GM23338 (cell line): ENCODE results near the gene PNLIPRP2.

Experiments
- CREB1 ChIP-seq: fragments of 250-450 bp; sonication (Bioruptor Pico); IDR thresholded peaks from 2 replicates; pipeline ENCODE4 v1.5.0; 2020; ENCODE audit warnings: low read depth, mild to moderate bottlenecking, moderate library complexity
- CTCF ChIP-seq, 2 experiments: fragments of 200-600 bp in 1 of 2; sonication (generic) in 1 of 2; conservative IDR thresholded peaks; 2 replicates each; pipeline versions ENCODE4 v1.5.1 to v1.6.1; 2016 to 2017; ENCODE audit warnings: antibody characterized with exemption in 2 of 2, low read depth in 2 of 2, mild to moderate bottlenecking in 2 of 2, moderate library complexity in 1 of 2
- ETS1 ChIP-seq: IDR thresholded peaks from 2 replicates; pipeline ENCODE4 v1.6.1; 2016; ENCODE audit warnings: antibody characterized with exemption
- EZH2 ChIP-seq: fragments of 200-600 bp; sonication (generic); IDR thresholded peaks from one replicate; pipeline ENCODE4 v1.8.0; 2017; ENCODE audit warnings: antibody characterized with exemption, mild to moderate bottlenecking, low read depth; ENCODE audit not compliant: unreplicated experiment
- EZH2phosphoT487 ChIP-seq: fragments of 200-600 bp; sonication (generic); IDR thresholded peaks from one replicate; pipeline ENCODE4 v1.8.1; 2018; ENCODE audit warnings: antibody characterized with exemption; ENCODE audit not compliant: unreplicated experiment
- JUNB ChIP-seq: IDR thresholded peaks from one replicate; pipeline ENCODE4 v1.6.1; 2016; ENCODE audit warnings: antibody characterized with exemption; ENCODE audit not compliant: unreplicated experiment
- POLR2AphosphoS5 ChIP-seq: IDR thresholded peaks from 2 replicates; pipeline ENCODE4 v1.6.1; 2016; ENCODE audit warnings: antibody characterized with exemption, low read depth
- REST ChIP-seq: IDR thresholded peaks from one replicate; pipeline ENCODE4 v1.6.1; 2018; ENCODE audit warnings: antibody characterized with exemption; ENCODE audit not compliant: unreplicated experiment
- ZNF114 ChIP-seq: fragments of 250-450 bp; sonication (Bioruptor Pico); IDR thresholded peaks from 2 replicates; pipeline ENCODE4 v1.5.0; 2020; ENCODE audit warnings: mild to moderate bottlenecking, moderate library complexity
- ZNF331 ChIP-seq: fragments of 250-450 bp; sonication (Bioruptor Pico); IDR thresholded peaks from 2 replicates; pipeline ENCODE4 v1.5.0; 2020; ENCODE audit warnings: low read depth, mild to moderate bottlenecking, moderate library complexity
- ZNF462 ChIP-seq: fragments of 250-450 bp; sonication (Bioruptor Pico); IDR thresholded peaks from 2 replicates; pipeline ENCODE4 v1.5.0; 2020; ENCODE audit warnings: mild to moderate bottlenecking, moderate library complexity

GRCh38 chr10:116684781-116685180 is 64.0 kb downstream of the PNLIPRP2 start:
- TF ChIP-seq EZH2 (no peak), EZH2phosphoT487 (no peak), CTCF (conservative IDR thresholded peaks at IDR 0.05; ENCODE audit: low read depth in 2 of 2) (no peak), REST (no peak), POLR2AphosphoS5 (no peak), JUNB (no peak), CREB1 (no peak), ZNF462 (no peak), ETS1 (no peak), ZNF114 (no peak), ZNF331 (CRISPR knock-in tag) (no peak)
